ENCODE measurements around the gene CTDSPL2. TPM values are rescaled to one million over a fixed set of nuclear protein-coding genes. Genes with fewer than 3 reads are reported as not detected.

Gene CTDSPL2
- total and polyA plus RNA-seq, 10 of the 15 experiments (the other 5 are each of a cell fraction or from before 2014, with no cell fraction given) = 10.7 to 77.1 (median 44.9) TPM

- no peaks in the 10 kb centered on the region for H3K27me3 ChIP-seq (replicated peaks in 1 of 2; ENCODE audit: control insufficient read depth in 2 of 2, insufficient read depth in 2 of 2, low read length in 1 of 2)
- no peak for FAIRE-seq
- TF ChIP-seq CUX1 (IDR thresholded peaks at IDR 0.05; ENCODE audit: insufficient replicate concordance, low read depth, low read length) (no peak), NBN (IDR thresholded peaks at IDR 0.05) (no peak), SMAD1 (IDR thresholded peaks at IDR 0.05; ENCODE audit: low read depth, partially characterized antibody) (no peak), NKRF (conservative IDR thresholded peaks at IDR 0.05) (no peak), FOS (IDR thresholded peaks at IDR 0.05; ENCODE audit: borderline replicate concordance, extremely low read depth, insufficient read length) (no peak), SP1 (IDR thresholded peaks at IDR 0.05; ENCODE audit: low read depth, low read length) (no peak), MAX (IDR thresholded peaks at IDR 0.05; ENCODE audit: low read depth, low read length) (no peak), RAD51 (IDR thresholded peaks at IDR 0.05) (no peak)
- H3K79me2 ChIP-seq (ENCODE audit: control insufficient read depth, insufficient read depth, low read length) = no peaks in the 10 kb centered on the region
- no peak overlapping the region for H3K4me2 ChIP-seq (ENCODE audit: control insufficient read depth, insufficient read depth)
- H3K4me3 ChIP-seq = no peak overlapping the region
- H3K9me3 ChIP-seq (replicated peaks; ENCODE audit: control insufficient read depth, insufficient read depth, low read length) = no peaks in the 10 kb centered on the region
- no peaks in the 10 kb centered on the region for H4K20me1 ChIP-seq (ENCODE audit: control insufficient read depth, insufficient read depth)
- no peak for ATAC-seq
- in situ Hi-C loops (cut with MboI) = no loop called here
- ChIA-PET RAD21 (ENCODE audit: unreplicated experiment) (no interaction called here), CTCF (no interaction called here), SMC1A (ENCODE audit: uncharacterized antibody, unreplicated experiment) (interaction anchor here (1.5 kb wide), 1 partner anchor 21 kb away, joined by 3 read pairs; no protein-coding TSS in a partner anchor), POLR2A (no interaction called here)
- H3K9ac ChIP-seq (ENCODE audit: control insufficient read depth, insufficient read depth, low read length) = no peak overlapping the region
- no peak overlapping the region for H3K27ac ChIP-seq (ENCODE audit: control insufficient read depth, insufficient read depth)
- peaks cover 2 to 9% of the 10 kb centered on the region in 2 experiments for H3K36me3 ChIP-seq (ENCODE audit: control insufficient read depth in 2 of 2, insufficient read depth in 2 of 2, low read length in 1 of 2)
- no peak overlapping the region for H2AFZ ChIP-seq (ENCODE audit: control insufficient read depth, low read depth, low read length)
- WGBS (ENCODE audit: insufficient coverage, insufficient replicate concordance, low lambda C conversion rate, missing lambda C conversion rate) = 96% methylated on average over 1 of the region's 1 CpG
- intact Hi-C loops (cut with micrococcal nuclease; ENCODE audit: unreplicated experiment) = no loop called here
- no peak for DNase-seq (ENCODE audit: low read depth, low spot score)
- no peaks in the 10 kb centered on the region for H3K4me1 ChIP-seq (ENCODE audit: control insufficient read depth, insufficient read depth, low read length)
- BruUV-seq (replicated peaks) = TSS peak; percentile 25
These were observed 97.6 kb downstream of the CTDSPL2 start for GRCh38 chr15:44525018-44525417.

Measured in GM12878 (cell line).